ENCODE data around the gene SULT2A1.
"Not testable (repeated sequence)": the region's sequence is repeated elsewhere in the genome, so short reads cannot be mapped to it uniquely, and the experiment has no call there.

Gene SULT2A1

DNA sequence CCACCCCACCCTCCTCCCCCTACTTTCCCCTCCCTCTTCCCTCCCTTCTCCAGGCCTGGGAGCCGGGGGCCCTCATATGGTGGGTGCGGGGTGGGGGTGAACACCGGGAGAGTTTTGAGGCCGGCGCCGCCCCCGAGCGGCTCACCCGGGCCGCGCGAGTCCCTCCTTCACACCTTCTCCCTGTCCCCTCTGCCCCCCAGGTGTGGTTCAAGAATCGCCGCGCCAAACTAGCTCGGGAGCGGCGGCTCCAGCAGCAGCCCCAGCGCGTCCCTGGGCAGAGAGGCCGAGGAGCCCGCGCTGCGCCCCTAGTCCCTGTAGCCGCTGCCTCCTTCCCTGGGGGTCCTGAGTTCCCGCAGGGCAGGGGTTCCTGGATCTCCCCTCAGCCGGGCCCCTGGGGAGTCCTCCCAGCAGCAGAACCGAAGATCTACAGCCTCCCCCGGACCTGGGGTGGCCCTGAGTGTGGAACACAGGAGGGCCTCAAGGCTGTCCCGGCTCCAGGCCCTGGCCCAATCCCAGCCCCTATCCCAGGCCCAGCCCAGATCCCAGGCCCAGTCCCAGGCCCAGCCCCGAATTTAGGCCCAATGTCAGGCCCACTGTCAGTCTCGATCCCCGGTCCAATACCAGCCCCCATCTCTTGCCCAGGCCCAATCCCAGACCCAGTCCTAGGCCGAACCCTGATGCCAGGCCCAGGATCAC, 25.4 kb downstream of the SULT2A1 start:
- DNase-seq: no peak

DNA sequence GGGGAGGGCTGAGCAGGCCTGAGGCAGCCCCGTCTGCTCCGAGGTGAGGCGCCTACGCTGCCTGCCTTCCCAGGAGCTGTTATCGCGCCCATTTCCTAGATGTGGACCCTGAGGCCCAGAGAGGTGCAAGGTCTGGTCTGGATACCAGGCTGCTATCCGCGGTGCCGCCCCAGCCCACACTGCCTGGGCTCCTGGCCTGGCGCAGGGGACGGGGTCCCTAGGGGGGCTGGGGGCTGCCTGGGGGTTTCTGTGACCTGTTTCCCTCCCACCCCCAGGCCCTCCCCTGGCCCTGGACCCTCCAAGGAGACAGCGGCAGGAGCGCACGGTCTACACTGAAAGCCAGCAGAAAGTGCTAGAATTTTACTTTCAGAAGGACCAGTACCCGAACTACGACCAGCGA, 26.3 kb downstream of the SULT2A1 start:
- not testable (repeated sequence) for DNase-seq

DNA sequence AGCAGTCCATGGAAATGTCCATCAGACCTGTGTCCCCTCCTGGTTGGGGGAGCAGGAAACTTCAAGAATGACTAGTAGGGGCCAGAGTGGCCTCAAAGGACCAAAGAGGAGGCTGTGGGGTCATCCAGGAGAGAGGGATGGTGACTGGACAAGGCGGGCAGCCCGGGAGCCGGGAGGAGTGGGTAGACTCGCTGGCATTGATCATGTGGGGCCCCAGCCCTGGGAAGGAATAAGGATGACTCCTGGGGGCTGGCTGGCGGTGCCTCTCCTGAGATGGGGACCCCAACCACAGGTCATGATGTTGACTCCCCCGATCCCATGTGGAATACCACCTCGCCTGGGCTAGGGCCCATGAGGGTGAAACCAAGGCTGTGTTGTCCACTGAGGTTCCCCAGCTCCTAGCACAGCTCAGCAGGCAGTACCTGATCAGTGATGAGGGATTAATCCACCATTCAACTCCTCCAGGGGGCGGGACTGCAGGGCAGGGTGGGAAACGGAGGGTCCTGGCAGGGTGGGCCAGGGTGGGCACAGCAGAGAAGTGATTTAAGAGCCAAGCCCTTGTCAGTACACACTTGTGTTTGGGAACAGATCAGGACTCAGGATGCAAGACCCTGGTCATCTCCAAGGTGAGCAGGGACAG, 27.3 kb downstream of the SULT2A1 start, which contains the start of gene TPRX2:
TPRX2 (plus strand) TSS at position 590 of the 640 bp plus-strand sequence; CDS start at position 602, 12 bp downstream.
- not testable (repeated sequence) for DNase-seq

DNA sequence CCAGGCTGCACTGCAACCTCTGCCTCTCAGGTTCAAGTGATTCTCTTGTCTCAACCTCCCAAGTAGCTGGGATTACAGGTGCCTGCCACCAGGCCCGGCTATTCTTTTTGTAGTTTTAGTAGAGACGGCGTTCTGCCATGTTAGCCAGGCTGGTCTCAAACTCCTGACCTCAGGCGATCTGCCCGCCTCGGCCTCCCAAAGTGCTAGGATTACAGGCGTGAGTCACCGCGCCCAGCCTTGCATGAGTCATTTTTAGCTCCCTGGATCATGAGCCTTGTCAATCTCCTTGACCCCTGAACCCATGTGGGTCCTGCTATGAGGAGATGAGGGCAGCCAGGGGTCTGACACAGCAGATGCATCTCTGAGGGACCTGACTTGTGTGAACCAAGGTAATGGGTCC, 27.9 kb downstream of the SULT2A1 start:
- not testable (repeated sequence) for DNase-seq

DNA sequence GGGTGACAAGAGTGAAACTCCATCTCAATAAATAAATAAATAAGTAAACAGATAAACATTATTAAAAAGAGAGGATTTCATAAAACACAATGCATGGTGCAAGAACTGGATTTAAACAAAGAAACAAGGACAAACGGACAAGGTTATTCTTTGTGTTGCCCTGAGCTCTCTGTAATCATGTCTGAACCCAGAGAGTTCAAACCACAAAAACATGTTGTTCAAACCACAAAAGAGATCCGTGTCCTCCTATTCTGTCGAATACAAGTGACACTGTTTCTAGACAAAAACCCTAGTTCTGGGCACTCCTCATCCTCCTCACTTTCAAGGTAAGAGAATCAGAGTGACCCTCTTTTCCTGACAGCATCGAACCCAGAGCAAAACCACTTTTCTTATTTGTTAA, 31.7 kb downstream of the SULT2A1 start:
- no peak for DNase-seq

DNA sequence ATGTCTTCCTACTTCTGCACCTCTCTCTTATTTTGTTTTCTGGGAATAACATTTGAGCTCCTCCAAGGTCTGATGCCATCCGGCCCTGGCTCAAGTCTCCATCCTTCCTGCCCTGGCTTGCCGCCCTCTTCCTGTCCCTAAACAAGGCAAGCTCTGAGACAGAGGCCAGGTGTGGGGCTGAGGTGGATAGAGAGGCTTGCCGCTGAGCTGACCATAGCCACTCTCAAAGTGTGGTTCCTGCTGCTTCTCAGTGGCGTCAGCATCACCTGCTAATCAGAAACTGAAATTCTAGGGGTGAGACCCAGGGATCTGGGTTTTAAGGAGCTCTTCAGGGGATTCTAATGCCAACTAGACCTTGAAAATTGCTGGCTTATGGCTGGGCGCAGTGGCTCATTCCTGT, 33.1 kb downstream of the SULT2A1 start:
- DNase-seq: no peak

DNA sequence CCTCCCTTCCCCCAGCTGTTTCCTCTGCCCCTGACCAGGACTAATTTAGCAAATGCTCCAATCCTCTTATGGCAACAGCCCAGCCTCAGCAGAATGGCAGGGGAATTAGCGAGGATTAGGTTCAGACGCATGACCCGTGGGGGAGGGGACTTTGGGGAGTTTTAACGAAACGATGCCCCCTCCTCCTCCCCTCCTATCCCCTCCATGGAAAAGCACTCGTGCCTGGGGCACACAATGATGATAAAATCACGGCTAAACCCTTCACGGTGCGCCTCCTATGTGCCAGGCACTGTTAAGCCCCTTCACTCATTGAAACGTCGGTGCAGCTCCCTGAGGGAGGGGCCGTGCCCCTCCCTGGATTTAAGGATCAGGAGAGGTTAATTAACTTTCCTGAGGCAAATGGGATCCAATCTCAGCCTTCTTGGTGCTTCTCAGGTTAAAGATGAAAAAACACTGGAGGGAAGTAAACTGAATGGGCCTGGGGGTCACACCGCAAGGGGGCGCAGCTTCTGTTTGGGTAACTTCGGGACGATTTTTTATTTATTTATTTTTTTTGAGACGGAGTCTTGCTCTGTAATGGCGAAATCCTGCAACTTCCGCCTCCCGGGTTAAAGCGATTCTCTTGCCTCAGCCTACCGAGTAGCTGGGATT, 37.2 kb downstream of the SULT2A1 start:
- no peak for DNase-seq

DNA sequence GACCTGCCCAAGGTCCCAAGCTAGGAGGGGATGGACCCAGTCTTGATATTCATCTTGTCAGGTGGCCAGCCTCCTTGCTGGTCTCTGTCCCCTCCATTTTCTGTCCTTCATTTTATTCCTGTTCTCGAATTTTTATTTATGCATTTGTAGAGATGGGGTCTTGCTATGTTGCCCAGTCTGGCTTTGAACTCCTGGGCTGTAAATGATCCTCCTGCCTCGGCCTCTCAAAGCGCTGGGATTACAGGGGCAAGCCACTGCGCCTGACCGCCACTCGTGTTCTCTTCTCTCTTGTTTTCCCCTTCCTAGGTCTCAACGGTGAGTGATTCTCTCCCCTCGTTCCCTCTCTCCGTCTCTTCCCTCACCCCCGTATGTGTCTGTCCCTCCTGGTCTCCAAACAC, 37.7 kb downstream of the SULT2A1 start:
- DNase-seq: no peak

DNA sequence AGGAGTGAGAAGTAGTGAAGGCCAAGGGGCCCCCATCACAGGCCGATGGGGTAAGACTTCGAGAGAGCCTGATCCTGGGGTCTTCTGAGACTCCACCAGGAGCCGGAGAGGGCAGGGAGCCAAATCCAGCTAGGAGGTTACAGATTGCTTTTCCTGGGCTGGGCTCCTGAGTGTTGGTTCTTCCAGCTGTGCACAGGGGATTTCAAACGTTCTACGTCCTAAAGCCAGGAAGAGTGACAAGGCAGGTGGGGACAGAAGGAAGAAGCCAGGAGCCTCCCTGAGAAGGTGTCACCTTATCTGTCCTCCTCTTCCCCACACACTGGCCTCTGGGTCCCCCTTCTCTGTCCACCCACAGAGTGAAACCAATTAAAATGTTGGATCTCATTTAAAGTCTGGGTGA, 43.2 kb downstream of the SULT2A1 start:
- DNase-seq: no peak

DNA sequence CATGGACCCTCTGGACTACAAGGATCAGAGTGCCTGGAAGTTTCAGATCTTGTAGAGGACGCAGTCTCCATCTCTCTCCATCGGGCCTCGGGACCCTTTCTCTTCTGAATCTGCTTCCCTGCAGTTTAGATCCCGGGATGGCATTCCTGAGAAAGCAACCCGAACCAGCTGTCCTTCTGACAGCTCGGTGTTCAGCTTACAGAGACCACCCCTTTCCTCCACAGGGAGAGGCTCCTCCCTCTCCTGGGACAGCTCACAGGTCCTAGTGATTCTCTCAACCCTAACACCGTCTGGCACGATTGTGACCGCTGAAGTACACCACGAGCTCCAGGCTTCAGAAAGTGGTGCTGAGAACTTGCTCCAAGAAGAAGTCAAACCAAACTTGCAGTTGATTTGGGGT, 46.2 kb downstream of the SULT2A1 start:
- DNase-seq: no peak

DNA sequence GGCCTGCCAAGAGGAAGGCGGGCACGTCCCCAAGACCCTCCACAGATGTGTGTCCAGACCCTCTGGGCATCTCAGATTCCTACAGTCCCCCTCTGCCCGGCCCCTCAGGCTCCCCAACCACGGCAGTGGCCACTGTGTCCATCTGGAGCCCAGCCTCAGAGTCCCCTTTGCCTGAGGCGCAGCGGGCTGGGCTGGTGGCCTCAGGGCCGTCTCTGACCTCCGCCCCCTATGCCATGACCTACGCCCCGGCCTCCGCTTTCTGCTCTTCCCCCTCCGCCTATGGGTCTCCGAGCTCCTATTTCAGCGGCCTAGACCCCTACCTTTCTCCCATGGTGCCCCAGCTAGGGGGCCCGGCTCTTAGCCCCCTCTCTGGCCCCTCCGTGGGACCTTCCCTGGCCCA, 46.7 kb downstream of the SULT2A1 start:
- no peak for DNase-seq

DNA sequence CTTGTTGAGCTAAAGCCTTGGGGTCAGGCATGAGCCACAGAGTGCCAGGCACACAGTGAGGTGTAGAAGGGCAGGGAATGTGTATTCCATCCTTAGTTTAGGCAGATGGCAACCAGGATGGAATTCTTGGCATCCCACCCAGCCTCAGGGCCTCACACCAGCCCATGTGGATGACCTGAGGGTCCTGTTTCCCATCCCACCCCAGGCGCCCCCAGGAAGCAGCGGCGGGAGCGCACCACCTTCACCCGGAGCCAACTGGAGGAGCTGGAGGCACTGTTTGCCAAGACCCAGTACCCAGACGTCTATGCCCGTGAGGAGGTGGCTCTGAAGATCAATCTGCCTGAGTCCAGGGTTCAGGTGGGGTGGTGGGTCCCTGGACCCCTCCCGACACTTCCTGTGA, 50.1 kb downstream of the SULT2A1 start:
- DNase-seq: no peak

DNA sequence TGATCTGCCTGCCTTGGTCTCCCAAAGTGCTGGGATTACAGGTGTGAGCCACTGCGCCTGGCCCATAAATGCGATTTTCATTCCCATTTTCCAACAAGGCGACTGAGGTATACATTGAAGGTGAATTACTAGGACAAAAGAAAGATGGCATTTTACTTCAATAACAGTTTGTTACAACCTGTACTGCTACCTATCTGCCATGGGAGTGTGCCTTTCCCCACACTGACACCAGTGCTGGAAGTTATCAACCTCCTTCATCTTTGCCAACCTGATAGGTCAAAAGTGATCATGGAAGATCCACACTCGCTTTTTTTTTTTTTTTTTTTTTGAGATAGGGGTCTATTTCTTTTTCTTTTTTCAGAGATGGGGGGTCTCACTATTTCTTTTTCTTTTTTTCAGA, 53.4 kb downstream of the SULT2A1 start:
- no peak for DNase-seq

DNA sequence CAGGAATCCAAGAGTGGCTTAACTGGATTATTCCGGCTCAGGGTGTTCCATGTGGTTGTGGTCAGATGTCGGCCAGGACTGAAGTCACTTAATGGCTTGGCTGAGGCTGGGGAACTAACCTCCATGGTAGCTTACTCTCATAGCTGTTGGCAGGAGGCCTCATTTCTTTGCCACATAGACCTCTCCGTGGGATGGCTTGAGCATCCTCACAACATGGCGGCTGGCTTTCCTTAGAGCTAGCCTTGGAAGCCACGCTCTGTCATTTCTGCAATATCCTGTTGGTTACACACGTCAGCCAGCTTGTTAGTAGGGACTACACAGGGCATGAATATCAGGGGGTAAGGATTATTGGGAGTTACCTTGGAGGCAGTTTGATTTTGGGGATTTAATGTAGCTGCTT, 59.3 kb downstream of the SULT2A1 start:
- no peak for DNase-seq

DNA sequence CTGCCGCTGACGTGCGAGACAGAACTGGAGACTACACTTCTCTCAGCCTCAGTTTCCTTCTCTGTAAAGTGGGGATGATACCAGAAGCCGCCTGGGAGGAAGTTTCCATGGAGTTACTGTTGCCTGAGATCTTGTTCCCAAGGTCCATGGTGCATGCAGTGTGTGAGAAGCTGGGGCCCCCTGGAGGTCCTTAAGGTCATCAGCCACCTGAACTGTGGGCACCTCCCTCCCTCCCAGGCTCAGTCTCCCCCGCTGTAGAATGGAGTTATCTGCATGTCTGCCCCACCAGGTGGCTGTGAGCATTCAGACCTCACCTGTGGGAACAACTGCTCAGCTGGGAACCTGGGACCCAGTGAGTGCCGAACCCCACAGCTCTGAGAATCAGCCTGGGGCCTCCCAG, 61.7 kb downstream of the SULT2A1 start:
- DNase-seq: no peak

DNA sequence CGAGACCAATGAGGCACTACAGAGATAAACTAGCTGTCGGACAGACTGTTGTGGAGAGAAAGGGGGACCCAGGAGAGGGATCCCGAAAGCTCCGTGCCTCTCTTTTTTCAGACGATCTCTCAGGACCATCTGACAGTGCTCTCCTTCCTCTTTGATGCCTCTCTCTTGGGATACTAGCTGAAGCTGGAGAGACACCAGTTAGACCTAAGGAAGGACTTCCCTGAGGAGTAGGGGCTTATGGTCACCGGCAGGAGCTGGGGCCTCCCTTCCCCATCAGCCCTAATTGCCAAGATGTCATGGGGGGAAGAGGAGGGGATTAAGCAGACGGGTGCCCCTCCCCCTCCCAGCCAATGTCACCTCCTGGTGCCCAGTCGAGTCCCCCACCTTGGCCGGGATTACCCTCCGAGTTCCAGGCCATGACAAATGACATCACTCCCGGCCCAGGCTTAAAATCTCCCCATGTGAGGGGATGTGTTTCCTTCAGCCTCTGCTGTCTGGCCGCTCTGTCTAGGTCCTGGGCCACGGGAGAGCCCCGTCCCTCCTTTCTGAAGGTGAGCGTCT, 64.6 kb downstream of the SULT2A1 start, which contains the start of gene CRX:
CRX (plus strand) TSS at position 478 of the 561 bp plus-strand sequence. CDS start 12,507 bp downstream, outside the sequence.
- no peak for DNase-seq

Measured in bone marrow (tissue), 2 donors.